Smooth muscle cell of the brain vasculature (primary cell): ENCODE data around the gene CHM.
"Not testable (repeated sequence)": the region's sequence is repeated elsewhere in the genome, so short reads cannot be mapped to it uniquely, and the experiment has no call there.

ENCODE experiments used
- DNase-seq: peaks from one replicate; pipeline ENCODE4 v3.0.0-alpha.2; 2012; ENCODE audit warnings: low read depth, low spot score

The CHM gene

GRCh38 chrX:86047174-86047935 lies at the start of gene CHM:
CHM (minus strand) TSS chrX:86047558; CDS start chrX:86047532, 26 bp downstream.
- peak; percentile 62 for DNase-seq

- no peak for DNase-seq
Observed at GRCh38 chrX:86078650-86079049, 31.3 kb upstream of the CHM start.

GRCh38 chrX:86066998-86067397 lies 19.6 kb upstream of the CHM start:
- no peak for DNase-seq

- DNase-seq, result no peak
Observed at GRCh38 chrX:86061407-86061806, 14.0 kb upstream of the CHM start.

- DNase-seq, result no peak
Observed at GRCh38 chrX:86051741-86052140, 4.4 kb upstream of the CHM start.

GRCh38 chrX:86047936-86048280 lies 550 bp upstream of the CHM start:
- no peak for DNase-seq

- DNase-seq, result no peak
Observed at GRCh38 chrX:86044216-86044615, 3.1 kb downstream of the CHM start.

- no peak for DNase-seq
Observed at GRCh38 chrX:86039625-86040568, 7.5 kb downstream of the CHM start.

- no peak for DNase-seq
Observed at GRCh38 chrX:86033385-86033784, 14.0 kb downstream of the CHM start.

GRCh38 chrX:86028681-86029080 lies 18.7 kb downstream of the CHM start:
- no peak for DNase-seq

GRCh38 chrX:86023811-86024210 lies 23.5 kb downstream of the CHM start:
- no peak for DNase-seq

- DNase-seq, result no peak
Observed at GRCh38 chrX:86021652-86022289, 25.6 kb downstream of the CHM start.

GRCh38 chrX:86016139-86016538 lies 31.2 kb downstream of the CHM start:
- no peak for DNase-seq

- DNase-seq, result not testable (repeated sequence)
Observed at GRCh38 chrX:86014959-86015358, 32.4 kb downstream of the CHM start.

- DNase-seq, result no peak
Observed at GRCh38 chrX:86014421-86014820, 32.9 kb downstream of the CHM start.

GRCh38 chrX:86013792-86014191 lies 33.6 kb downstream of the CHM start:
- no peak for DNase-seq

GRCh38 chrX:86012188-86012587 lies 35.2 kb downstream of the CHM start:
- DNase-seq, result no peak

- not testable (repeated sequence) for DNase-seq
Observed at GRCh38 chrX:86009803-86010202, 37.6 kb downstream of the CHM start.

GRCh38 chrX:86007891-86008290 lies 39.5 kb downstream of the CHM start:
- not testable (repeated sequence) for DNase-seq

- DNase-seq, result no peak
Observed at GRCh38 chrX:86002076-86002896, 45.1 kb downstream of the CHM start.

GRCh38 chrX:85998954-85999353 lies 48.4 kb downstream of the CHM start:
- no peak for DNase-seq
